Central memory CD4-positive, alpha-beta T cell (primary cell): ENCODE measurements around the gene CATSPER3.

Source experiments
- DNase-seq: peaks from one replicate; pipeline ENCODE4 v3.0.0; 2022

The CATSPER3 gene

DNA sequence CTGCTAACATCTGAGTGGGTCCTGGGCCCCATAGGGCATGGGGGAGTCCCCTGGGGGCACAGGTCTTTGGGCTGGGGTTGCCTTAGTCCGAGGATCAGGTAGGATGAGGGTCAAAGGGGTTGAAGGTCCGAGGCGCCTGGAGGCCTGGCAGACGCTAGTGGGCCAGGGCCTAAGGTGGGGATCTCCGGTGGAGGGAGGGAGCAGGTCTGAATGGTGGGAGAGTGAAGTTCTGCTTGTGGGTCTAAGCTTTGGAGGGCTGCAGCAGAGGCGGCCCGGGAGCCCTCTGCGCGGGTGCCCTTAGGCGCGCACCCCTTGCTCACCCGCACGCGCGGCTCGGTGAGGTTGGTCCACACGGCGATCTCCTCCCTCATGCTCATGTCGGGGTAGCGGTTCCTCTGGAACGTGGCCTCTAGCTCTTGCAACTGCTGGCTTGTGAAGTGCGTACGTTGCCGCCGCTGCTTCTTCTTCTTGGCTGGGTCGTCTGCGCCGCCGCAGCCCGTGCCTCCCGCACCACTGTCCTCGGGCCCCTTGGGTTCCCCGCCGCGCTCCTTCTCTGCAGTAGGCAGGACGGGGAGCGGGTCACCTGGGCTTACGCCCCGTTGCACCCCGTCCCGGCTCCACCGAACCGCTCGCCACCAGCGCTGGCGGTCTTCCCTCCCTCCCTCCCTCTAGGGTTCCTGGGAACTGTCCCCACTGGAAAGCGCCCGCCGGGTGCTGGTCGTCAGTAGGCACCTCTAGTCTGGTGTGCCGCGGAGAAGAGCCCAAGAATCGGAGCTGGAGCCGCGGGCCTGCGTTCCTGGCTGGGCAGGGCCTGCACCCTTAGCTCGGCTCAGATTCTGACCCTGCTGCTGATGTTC, 63.5 kb downstream of the CATSPER3 start:
- DNase-seq = no peak

DNA sequence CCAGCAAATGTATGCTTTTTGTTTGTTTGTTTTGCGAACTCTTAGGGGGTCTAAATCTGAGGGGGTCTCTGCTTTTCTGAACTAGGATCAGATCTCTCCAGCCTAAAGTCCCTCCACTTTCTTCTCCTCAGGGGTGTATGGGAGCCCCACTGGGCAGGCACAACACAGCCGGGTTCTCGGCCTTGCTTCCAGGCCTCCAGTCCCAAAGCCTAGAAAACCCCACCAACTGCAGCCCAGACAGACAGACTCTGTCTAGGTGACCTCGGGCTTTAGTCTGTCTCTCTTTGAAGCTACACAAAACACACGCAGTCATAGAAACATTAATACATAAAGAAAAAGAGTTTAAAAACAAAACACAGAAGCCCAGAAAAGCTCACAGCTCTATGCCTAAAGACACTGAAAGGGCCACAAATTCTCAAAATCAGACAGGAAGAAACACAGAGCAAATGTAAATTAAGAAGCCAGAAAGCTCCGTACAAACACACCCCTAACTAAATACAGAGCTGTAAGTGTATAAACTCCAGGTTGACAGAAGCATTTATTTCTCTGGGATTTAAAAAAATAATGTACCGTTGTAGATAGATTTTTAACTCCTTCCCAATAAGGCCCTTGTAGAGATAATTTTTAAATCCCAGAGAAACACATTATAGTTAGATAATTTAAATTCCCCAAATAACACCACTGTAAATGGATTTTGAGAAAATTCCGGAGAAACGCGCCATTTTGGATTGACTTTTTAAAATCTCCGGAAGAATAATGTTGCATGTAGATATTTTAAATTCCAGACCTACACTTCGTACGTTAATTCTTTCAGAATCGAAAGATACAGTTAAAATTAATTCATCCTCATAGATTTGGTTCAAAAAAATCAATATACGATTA, 64.3 kb downstream of the CATSPER3 start:
- DNase-seq = no peak

DNA sequence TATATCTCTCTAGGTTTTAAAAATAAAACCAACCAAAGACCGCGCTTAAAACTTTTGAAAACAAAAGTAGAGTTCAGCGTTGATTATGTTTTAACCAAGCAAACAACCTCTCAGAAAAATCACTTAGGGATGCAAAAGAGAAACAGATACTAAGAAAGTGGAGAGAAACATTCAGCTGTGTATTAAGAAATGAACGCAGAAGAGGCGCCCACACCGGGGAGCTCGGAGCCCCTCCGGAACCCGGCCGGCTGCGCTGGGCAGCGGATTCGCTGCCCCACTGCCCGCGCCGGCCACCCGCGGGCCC, 64.9 kb downstream of the CATSPER3 start:
- no peak for DNase-seq

DNA sequence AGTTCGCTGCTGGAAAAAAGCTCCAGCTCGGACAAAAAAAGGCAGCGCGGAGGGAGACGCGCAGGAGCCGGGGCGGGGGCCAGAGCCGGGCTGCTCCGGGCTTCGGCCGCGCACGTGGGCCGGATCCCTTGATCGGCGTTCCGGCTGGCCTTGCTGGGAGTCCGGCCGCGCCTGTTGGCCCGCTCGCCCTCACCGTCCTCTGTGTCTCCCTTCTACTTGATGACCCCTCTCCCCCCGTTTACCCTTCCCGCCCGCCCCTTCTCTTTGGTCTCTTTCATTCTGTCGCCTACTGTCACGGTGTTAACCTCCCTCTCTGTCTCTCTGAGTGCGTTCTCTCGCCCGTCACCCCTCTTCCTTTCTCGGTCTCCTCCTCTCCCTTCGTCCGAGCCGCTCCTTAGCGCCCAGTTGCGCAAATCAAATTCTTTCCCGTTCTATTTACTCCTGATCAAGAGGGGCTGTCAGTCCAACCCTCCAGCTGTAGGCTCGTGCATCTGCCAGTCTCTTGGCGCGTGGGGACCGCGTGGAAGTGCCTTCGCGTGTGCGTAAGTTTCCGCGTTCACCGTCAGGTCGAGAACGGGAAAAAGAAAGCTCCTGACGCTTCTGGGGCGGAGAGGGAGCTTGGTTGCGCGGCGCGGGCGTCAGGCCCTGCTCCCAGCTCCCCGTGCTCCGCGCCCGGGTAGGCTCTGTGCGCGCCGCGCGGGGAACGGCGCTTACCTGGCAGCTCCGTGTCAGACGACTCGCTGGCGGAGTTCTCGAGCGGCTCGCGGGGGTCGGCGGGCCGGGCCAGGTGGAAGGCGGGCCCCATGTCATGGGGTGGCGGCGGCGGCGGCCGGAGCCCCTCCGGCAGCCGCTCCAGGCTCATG, 65.5 kb downstream of the CATSPER3 start:
- no peak for DNase-seq

DNA sequence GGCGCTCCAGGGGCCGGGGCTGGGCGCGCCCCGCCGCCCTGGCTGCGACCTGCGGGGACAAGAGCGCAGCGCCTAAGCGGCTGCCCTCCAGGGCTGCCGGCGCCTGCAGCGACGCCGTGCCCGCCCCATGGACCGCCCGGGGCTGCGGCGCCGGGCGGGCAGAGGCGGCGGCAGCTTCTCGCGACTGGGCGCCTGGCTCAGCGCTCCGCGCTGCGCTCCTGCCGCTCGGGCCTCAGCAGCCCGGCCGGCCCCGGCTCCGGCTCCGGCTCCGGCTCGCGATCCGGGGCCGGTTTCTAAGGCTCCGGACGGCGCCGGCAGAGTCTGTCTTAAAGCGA, 66.2 kb downstream of the CATSPER3 start, which contains the start of gene PITX1:
Gene PITX1, minus strand, starts transcription at position 328 of the 335 bp plus-strand sequence. CDS start 347 bp downstream, outside the sequence.
- DNase-seq = no peak

DNA sequence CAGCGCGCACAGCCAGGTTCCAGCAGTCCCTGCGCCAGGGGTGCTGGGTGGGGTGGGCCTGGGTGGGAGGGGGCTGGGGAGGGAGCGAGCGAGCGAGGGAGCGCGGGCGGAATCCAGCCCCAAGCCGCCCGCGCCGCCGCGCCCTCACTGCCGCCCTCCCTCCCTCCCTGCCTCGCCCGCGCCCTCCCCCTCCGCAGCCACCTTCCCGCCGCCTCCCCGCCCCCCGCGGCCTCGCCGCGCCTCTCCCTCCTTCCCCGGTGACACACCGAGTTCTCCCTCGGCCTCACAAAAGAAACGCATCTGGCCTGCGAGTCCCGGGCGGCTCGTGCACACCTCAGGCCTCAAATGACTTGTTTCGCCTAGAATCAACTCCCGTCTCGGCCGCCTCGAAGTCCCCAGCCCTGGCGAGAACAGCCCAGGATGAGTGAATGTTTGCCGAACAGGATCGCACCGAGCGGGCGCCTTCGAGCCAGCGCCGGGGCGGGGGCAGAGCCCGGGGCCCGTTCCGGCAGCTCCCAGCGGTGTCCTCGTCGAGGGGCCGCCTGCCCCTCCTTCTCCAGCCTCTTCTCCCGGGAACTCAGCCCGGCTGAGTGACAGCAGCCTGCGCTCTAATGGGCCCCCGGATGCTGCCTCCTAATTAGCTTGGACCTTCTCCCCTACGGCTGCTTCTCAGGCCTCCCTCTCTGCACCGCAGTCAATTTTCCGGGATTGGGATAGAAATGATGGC, 66.7 kb downstream of the CATSPER3 start:
- DNase-seq = no peak

DNA sequence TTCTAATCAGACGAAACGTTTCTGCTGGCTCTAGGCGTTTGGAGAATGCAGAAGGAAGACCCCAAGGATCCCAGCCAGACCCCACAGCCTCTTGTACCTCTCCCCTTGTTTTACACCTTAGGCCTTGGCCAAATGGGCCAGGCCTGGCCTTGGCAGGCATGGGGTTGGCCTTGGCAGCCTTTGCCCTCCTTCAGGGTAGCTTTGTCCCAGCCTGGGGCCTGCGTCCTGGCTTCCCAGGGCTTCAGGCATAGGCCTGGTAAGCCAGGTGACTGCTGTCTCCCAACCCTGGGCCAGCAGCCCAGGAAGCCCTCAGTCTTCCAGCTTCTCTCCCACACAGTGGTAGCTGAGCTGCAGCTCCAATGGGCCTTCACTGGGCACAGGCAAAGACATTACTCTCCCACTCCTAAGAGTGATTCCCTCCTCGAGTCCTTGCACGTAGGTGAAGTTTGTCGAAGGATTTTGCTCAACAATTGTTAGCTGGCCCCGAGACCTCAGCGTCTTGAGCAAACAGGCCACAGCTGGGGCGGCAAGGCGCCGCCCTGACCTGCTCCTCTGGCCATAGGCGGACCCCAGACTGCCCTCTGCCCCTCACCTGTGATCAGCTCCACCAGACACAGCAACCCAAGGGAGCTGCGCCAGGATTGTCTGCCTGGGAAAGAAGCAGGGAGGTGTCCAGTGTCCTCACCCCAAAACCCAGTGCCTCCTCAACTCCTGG, 67.4 kb downstream of the CATSPER3 start:
- DNase-seq = no peak

DNA sequence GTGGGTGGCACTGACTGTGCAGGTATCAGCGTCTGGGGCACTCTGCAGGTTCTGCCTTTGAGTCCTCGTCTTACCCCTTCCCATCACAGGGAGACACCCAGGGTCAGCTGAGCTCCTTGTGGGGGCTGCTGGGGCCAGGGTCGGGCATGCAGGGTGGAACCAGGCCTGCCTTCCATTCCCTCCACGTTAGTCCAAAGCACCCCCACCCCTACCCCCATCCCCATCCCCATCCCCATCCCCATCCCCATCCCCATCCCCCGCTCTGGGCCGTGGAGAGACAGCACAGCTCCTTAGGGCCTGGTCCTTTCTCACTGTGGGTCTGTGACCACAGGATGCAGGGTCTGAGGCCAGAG, 67.9 kb downstream of the CATSPER3 start:
- no peak for DNase-seq

DNA sequence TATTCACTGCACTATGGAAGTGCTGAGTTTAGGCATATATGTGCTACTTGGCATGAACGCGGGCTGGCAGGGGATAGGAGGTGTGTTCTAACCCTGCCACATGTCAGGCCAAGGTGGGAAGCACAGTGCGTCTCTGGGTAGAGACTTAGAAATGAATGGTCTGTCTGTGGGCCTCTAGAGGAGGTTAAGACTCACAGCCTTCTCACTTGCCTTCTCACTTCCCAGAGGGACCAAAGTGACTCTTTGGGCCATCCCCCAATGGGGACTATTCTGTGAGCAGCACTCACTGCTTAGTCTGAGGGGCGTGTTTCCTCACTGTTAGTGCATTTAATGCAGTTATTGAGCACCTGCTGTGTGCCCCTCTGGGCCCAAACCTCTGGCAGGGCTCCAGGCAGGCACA, 68.7 kb downstream of the CATSPER3 start:
- DNase-seq = no peak

DNA sequence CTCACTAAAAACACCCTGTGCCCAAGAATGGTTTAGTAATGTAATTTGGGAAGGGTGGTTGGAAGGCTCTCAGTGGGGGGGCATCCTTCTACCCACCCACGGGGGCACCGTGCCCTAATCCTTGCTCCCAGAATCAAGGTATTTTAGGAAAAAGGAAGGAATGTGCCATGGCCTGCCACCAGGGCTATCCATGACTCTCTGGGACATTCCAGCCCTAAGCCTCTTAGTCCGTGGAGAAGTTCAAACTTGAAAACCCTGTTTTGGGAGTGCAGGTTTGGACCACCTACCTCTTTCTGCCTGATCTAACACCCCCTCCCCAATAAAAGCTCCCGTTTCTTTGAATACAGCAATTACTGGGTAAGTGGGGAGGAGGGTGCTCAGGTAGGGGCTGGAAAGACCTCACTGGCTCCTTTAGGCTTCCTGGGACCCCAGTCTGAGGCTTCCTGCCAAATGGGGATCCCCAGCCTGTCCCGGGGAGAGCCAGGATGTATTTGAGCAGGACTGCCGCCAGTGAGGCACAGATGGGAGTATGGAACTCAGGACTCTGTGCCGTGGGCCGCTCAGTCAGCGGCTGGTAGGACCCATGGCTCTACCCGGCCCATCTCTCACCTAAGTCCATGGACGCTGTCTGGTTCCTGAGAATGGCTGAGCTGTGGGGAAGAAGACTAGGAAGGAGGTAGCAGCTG, 70.0 kb downstream of the CATSPER3 start:
- DNase-seq = no peak

DNA sequence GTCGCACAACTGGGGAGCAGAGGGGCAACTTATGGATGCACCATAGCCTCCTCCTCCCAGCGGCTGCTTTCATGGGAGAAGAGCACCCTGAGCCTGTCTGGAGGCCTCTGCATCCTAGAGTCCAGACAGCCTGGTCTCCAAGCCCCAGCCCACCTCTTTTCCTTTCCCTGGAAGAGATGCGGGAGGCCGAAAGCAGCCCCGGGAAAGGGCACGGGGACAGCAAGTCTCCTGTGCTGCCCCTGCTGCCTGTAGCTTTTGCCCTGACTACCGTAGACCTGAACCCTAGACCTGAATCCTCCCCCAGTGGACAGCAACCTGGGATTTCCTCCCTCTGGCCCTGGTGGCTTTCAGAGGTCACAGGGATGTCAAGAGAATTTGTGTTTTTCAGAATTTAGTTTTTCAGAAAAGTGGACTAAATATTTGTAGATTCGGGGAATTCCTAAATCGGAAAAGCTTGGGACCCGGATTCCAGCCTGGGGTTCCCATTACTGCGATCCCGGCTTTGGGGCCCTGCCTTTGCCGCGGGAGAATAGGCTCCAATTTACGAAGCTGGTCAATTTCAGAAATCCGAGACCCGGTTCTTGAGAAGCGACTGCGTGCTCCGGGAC, 70.6 kb downstream of the CATSPER3 start:
- DNase-seq = no peak

DNA sequence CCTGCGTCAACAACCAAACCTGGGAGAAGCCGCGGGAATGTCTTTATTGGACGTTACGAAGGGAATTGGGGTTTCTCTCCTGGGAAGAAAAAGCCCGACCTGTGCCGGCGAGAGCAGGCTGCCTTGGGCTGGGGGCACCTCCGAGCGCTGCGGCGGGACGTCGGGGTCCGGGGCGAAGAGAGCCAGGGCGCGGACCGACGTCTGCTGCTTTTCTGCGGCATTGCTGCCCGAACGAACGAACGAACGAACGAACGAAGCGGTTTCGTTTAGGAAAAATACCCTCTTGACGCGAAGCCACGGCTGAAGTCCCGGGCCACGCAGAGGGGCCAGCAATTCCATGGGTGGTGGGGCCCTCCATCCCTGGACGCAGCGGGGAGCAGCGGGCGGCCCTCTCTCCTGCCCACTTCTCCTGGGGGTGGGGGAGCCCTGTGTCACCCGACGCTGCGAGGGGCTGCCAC, 71.1 kb downstream of the CATSPER3 start:
- DNase-seq = no peak

DNA sequence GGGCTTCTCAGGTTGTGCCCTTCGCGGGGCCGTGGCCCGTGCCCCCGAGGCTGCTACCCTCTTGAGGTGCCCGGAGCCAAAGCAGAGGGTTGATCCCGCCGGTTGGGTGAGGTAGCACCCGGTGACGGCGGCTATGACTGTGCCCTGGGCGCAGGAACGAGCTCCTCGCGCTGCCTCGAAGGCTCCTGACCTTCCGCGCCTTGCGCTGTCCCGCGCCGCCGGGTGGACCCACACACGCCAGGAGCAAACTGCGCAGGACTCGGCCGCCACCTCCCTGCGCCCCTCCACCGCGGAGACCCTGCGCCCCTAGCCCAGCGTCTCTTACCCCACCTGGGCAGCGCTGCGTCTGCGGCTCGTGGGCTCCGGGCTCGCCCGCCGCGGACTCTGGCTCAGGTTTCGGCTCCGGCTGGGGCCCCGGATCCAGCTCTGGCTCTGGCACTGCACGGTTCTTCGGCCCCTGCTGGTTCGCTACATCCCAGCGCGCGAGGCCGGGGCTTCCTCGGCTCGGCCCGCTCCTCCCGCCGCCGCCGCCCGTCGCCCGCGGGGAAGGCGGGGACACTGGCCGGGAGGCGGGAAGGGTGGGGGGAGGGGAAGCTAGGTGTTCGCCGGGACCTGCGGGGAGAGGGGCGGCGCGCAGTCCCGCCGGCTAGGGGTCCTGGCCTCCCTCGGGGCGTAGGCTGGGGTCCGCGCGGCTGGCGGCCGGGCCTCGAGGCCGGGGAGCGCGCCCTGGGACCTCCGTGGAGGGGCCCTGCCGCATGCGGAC, 71.7 kb downstream of the CATSPER3 start:
- DNase-seq = no peak

DNA sequence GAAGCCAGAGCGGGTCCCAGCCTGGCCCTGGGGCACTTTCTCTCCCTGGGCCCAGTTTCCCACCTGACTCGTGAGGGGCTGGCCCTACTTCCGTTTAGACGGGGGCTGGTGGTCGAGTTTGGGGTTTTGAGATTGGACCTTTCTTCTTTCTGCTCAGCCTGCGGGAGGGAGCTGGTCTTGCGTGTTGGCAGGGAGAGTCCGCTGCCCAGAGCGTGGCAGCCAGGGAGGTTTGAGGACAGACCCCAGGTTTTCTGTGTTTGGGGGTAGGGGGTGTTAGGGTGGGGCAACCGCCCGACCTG, 72.3 kb downstream of the CATSPER3 start:
- DNase-seq = no peak

DNA sequence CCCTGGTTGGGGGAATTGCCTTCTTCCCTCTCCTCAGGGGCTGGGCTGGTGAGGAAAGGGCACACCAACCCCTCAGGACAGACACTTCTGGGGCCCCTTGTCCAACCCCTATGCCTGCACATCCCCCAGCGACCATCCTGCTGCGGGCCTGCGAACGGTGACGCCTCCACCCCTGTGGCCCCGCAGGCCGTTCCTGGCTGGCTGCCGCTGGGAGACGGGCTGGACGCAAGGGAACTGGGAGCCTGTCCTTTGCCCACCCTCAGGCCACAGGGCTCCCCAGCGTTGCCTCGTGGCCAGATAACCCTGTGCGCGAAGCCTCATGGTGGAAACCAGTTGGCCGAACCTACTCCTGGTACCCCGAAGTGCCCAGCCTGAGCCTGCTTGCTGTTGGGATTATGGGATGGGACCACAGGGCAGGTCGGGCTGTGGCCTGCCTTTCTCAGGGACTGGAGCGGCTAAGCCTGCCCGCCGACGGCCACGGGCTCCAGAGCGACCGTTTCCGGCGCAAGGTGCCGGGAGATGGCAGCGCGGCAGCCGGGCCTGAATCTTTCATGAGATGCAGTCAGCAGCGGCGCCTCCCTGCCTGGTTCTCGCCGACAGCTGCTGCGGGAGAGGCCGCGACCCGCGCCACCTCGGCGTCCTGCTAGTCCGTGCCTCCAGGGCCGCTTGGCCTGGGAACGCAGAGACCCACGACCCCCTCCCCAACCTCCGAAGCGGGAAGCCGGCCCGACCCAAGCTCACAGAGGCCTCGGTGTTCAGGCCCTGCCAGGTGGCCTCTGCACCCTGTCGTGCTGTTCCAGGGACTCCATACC, 72.8 kb downstream of the CATSPER3 start:
- no peak for DNase-seq

DNA sequence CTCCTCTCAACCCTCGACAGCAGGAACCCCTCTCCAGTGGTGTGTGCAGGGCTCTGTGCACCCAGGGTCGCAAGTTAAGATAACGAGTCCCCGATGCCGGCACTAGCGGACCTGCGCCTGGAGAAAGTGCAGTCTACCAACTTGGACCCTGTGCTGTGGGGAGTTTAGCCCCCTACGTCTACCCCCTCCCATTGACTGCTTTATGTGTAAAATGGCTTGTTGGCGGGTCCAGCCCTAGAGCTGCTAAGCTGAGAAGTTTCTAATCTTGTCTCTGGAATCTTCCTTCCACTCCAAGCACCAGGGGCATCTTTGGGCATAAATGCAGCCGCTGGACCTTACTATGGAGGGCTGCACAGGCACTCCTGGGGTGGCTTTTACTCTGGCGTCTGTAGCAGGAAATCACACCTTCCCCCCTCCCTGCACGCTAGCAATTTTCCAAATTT, 73.5 kb downstream of the CATSPER3 start:
- DNase-seq = no peak

DNA sequence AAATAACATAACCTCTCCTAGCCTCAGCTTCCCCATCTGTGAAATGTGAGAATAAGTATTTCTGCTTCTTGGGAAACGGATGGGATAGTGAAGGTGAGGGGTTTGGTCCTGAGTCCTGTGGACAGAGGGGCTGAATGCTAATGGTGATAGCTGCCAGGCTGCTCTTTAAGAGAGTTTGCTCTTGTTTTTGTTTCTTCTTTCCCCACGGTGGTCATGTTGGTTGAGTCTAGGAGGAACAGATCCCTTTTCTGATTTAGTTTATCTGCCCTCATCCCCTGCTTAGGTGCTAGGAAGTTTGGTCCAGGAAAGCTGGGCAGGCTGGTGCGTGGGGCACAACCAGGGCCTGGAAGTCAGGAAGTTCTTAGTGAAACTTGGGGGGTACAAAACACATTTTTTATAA, 74.0 kb downstream of the CATSPER3 start:
- DNase-seq = no peak

DNA sequence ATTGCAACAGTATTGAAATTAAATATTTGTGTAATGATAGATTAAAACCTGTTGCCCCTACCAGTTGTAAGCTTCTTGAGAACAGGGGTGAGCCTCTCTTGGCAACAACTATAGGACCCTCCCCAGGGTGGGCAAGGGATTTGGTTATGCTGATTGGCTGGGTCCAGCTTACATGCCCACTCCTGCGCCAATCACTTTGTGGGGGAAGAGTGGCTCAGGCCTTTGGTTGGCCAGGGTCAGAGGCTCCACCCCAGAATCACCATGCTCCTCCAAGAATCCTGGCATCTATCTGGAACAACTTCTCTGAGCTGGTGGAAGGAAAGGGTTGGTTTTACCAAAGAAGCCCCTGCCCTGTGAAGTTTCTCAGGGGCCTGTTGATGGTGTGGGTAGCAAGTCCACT, 74.9 kb downstream of the CATSPER3 start:
- no peak for DNase-seq

DNA sequence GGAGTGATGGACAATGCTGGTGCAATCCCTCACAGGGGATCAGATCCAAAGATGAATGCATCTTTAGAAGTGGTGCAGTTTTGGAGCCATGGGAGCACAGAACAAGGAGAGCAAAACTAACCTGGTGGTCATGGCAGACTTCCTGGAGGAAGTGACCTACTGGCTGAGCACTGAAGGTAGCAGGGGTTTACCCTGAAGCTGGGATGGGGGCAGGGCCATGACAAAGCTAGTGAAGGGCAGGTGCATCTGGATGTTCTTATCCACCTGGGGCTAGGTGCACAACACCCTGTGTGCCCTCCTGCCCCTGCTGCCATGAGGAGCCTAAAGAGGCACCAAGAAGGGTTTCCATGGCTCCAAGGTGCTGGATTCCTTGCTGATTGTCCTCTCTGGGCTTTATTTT, 77.8 kb downstream of the CATSPER3 start:
- DNase-seq = no peak
